Measurements from ENCODE around the gene OGA. TPM values are rescaled to one million over a fixed set of nuclear protein-coding genes. Genes with fewer than 3 reads are reported as not detected.
A peak's percentile ranks its signal among the peaks of the same experiment; 100 is the strongest.

OGA gene
- total RNA-seq, 2 experiments from 2014 or later: 395 to 416 TPM

GRCh38 chr10:101830322-101831168, 12.3 kb upstream of the OGA start:
- Mint-ChIP-seq H3K4me3 (peak overlapping the region; percentile 94), H3K9me3 (no peaks in the 10 kb centered on the region), H3K27ac (peak overlapping the region; percentile 99), H3K4me1 (ENCODE audit: low read depth) (peaks cover 55% of the 10 kb centered on the region), H3K27me3 (peaks cover 5% of the 10 kb centered on the region), H3K36me3 (ENCODE audit: low read depth) (peaks cover 9% of the 10 kb centered on the region)
- no peak for TF ChIP-seq CTCF (IDR thresholded peaks at IDR 0.05)
- no peaks in the 10 kb centered on the region for H3K27me3 ChIP-seq (ENCODE audit: control insufficient read depth in 1 of 2, insufficient read depth in 2 of 2, low read length in 2 of 2)
- H3K4me1 ChIP-seq (ENCODE audit: insufficient read depth, low read length): peaks cover 69% of the 10 kb centered on the region
- peak overlapping the region; percentile 63 for H3K4me3 ChIP-seq (ENCODE audit: low read length)
- H3K27ac ChIP-seq (ENCODE audit: low read depth in 1 of 2, low read length in 2 of 2): peak overlapping the region; percentile 76 to 85
- H3K36me3 ChIP-seq (ENCODE audit: insufficient read depth, low read length): no peaks in the 10 kb centered on the region
- ATAC-seq (ENCODE audit: poor library complexity): peak; percentile 79
- peak; percentile 91 to 99 (median 94) for DNase-seq
- H3K9me3 ChIP-seq (ENCODE audit: control insufficient read depth in 1 of 2, insufficient read depth in 1 of 2, low read length in 2 of 2): no peaks in the 10 kb centered on the region
- ChIA-PET POLR2A (interaction anchor here (0.6 to 16.7 kb wide), 6 partner anchors 11 to 321 kb away, joined by 3 to 223 read pairs (median 4); partner anchors contain the start of genes LDB1, NPM3 and OGA), CTCF (interaction anchor here (5.3 kb wide), 1 partner anchor 11 kb away, joined by 24 read pairs; no protein-coding TSS in a partner anchor)
- intact Hi-C loops (cut with DNase I, micrococcal nuclease): loop anchor here (1.0 to 5.0 kb wide), 5 partner anchors 11 to 287 kb away; partner anchors contain the start of genes NPM3 (in 2 of the 2), ARMH3 (in 1 of the 2) and OGA (in 1 of the 2)

- peaks cover 5% of the 10 kb centered on the region for H3K27me3 Mint-ChIP-seq
- DNase-seq (peak; percentile 46 to 87 (median 66)), ATAC-seq (ENCODE audit: poor library complexity) (peak; percentile 13)
- peaks cover 48% of the 10 kb centered on the region for H3K4me1 Mint-ChIP-seq (ENCODE audit: low read depth)
- no peaks in the 10 kb centered on the region for H3K36me3 ChIP-seq (ENCODE audit: insufficient read depth, low read length)
- H3K4me3 Mint-ChIP-seq: peak overlapping the region; percentile 94
- no peaks in the 10 kb centered on the region for H3K27me3 ChIP-seq (ENCODE audit: control insufficient read depth in 1 of 2, insufficient read depth in 2 of 2, low read length in 2 of 2)
- H3K9me3 ChIP-seq (ENCODE audit: control insufficient read depth in 1 of 2, insufficient read depth in 1 of 2, low read length in 2 of 2): no peaks in the 10 kb centered on the region
- ChIA-PET POLR2A (interaction anchor here (1.9 to 16.7 kb wide), 2 partner anchors 13 to 136 kb away, joined by 5 to 223 read pairs; partner anchors contain the start of gene OGA), CTCF (interaction anchor here (2.5 to 5.3 kb wide), 2 partner anchors 11 kb away, joined by 10 to 24 read pairs; partner anchors contain the start of gene OGA)
- H3K9me3 Mint-ChIP-seq: no peaks in the 10 kb centered on the region
- intact Hi-C loops (cut with DNase I, micrococcal nuclease): loop anchor here (1.0 to 10.0 kb wide), 7 partner anchors 10 to 675 kb away; partner anchors contain the start of genes NPM3 (in 2 of the 2), ACTR1A (in 1 of the 2), ARMH3 (in 1 of the 2) and BTRC (in 1 of the 2)
- peak overlapping the region; percentile 63 for H3K4me3 ChIP-seq (ENCODE audit: low read length)
- H3K36me3 Mint-ChIP-seq (ENCODE audit: low read depth): peaks cover 9% of the 10 kb centered on the region
- no peak for TF ChIP-seq CTCF (IDR thresholded peaks at IDR 0.05)
- peaks cover 61% of the 10 kb centered on the region for H3K4me1 ChIP-seq (ENCODE audit: insufficient read depth, low read length)
- H3K27ac ChIP-seq (ENCODE audit: low read depth in 1 of 2, low read length in 2 of 2): peak overlapping the region; percentile 76 to 85
- peak overlapping the region; percentile 99 for H3K27ac Mint-ChIP-seq
These were observed 11.5 kb upstream of the OGA start for GRCh38 chr10:101829561-101830315.

Data from CD4-positive, alpha-beta T cell (primary cell).